ENCODE results near the gene SERPINB8. TPM values are rescaled to one million over a fixed set of nuclear protein-coding genes. Genes with fewer than 3 reads are reported as not detected.
A peak's percentile ranks its signal among the peaks of the same experiment; 100 is the strongest.

Gene SERPINB8
- polyA plus RNA-seq, 1 donor, result 2.1 TPM

DNA sequence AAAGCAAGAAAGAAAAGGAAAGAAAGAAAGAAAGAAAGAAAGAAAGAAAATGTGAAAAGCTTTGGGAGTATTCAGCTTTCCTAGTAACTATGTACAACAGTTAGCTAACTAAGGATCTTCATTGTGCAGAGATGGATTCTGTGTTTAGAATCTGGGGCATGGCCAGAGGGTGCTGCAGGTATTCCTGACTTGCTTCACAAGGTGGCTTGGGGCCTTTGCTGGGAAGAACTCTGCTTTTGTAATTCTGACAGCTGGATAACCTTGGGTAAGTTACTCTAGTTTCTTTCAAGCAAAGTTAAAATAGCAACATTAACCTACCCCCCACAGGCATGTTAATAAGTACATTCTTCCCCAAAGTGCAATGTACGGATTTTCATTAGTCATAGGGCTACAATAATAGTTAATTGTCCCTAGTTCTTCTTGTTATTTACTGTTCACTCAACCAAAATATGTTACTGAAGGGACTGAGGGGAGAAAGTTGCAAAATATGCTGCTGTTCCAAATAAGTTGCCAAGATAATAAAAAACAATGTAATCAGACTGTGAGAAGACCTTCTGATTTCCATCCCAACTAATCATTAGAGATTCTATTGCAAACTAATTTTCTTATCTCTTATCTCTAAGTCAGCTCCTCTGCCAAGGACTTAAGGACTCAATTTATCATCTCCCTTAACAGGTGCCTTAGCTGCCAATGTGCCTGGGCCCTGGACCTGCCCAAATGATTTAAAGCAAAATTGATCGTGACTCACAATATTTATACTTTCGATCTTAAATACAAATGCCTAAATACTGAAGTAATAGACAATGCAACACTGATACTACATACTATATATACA, 50.3 kb downstream of the SERPINB8 start:
- DNase-seq, result no peak

- no peak for DNase-seq
Measured at GRCh38 chr18:64026350-64026749, 56.5 kb downstream of the SERPINB8 start.

DNA sequence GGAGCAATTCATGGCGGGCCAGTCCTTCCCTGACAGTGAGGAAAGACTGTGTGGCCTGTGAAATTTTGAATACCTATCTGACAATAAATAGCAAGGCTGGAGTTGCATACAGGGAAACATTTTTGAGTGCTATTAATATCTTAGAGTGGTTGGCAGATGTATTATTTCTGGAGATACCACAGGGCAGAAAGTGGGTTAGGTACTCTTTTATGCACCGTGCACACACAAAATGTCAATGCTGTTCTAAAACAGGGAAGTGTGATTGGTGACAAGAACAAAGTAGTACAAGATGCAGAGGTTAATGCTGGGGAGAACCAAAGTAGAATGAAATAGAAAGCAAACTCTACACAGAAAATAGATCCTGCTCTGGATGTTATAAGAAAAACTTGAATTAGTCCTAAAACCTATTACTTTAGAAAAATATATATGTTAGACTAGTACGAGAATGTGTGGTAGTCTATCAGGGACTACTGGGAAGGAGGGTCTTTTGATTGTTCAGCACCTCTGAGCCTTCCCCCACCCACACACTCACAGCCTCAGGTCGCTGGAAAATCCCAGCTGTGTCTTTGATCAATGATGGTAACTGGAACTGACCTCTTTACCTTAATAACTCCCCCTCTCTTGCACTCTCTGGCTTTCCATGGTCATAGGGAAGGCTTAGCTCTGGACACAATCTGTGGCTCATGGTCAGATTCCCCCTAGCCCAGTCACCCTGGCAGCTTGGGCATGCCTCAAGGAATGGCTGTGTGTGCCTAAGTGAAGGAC, 58.2 kb downstream of the SERPINB8 start:
- no peak for DNase-seq

- no peak for DNase-seq
Measured at GRCh38 chr18:64029096-64029495, 59.2 kb downstream of the SERPINB8 start.

GRCh38 chr18:64031411-64031810, 61.5 kb downstream of the SERPINB8 start:
- no peak for DNase-seq

GRCh38 chr18:64032312-64032711, 62.4 kb downstream of the SERPINB8 start:
- no peak for DNase-seq

GRCh38 chr18:64037812-64038414, 68.0 kb downstream of the SERPINB8 start:
- DNase-seq, result peak; percentile 14

Other genes with a start within 250 kb of the SERPINB8 start
- 0.35 TPM for gene SERPINB7, start 194.7 kb upstream of the SERPINB8 start, polyA plus RNA-seq (ENCODE audit: insufficient read length)
- 0.85 TPM for gene SERPINB2, start 82.4 kb upstream of the SERPINB8 start, polyA plus RNA-seq (ENCODE audit: insufficient read length)
- gene SERPINB10, start 62.1 kb upstream of the SERPINB8 start, polyA plus RNA-seq (ENCODE audit: insufficient read length), result 0.15 TPM
- gene HMSD, start 20.8 kb upstream of the SERPINB8 start, polyA plus RNA-seq (ENCODE audit: insufficient read length), result not detected
- not detected for gene LINC00305, start 179.0 kb downstream of the SERPINB8 start, polyA plus RNA-seq (ENCODE audit: insufficient read length)

Data from hindlimb muscle (tissue), 1 donor.